ENCODE data around the gene NECAB3. TPM values are rescaled to one million over a fixed set of nuclear protein-coding genes. Genes with fewer than 3 reads are reported as not detected.
A peak's percentile ranks its signal among the peaks of the same experiment; 100 is the strongest.

Gene NECAB3
- total and polyA plus RNA-seq, 2 of the 13 experiments (the other 11 are each of a cell fraction or from before 2014, with no cell fraction given) = 61.5 to 65.5 TPM

GRCh38 chr20:33660035-33660684 lies 14.1 kb downstream of the NECAB3 start:
- POLR2A ChIA-PET = no interaction called here
- Histone ChIP-seq H3K27ac (ENCODE audit: extremely low read length, insufficient read depth, low read length) (no peak overlapping the region), H3K4me2 (ENCODE audit: low read depth, low read length) (no peak overlapping the region), H3K27me3 (ENCODE audit: control insufficient read depth in 1 of 2, insufficient read depth in 2 of 2, low read length in 2 of 2) (no peaks in the 10 kb centered on the region; a peak in 1 of 5 replicates), H3K36me3 (replicated peaks in 1 of 2; ENCODE audit: control insufficient read depth in 1 of 2, insufficient read depth in 2 of 2, low read length in 2 of 2) (peaks cover 40 to 47% of the 10 kb centered on the region in 2 experiments), H3K9ac (ENCODE audit: insufficient read depth, low read depth, low read length) (no peak overlapping the region), H3K79me2 (ENCODE audit: insufficient read depth, low read length) (peaks cover 8% of the 10 kb centered on the region), H3K9me3 (ENCODE audit: low read length) (no peaks in the 10 kb centered on the region), H3K4me3 (replicated peaks in 1 of 3; ENCODE audit: insufficient read depth in 1 of 3, low read depth in 2 of 3, low read length in 3 of 3) (no peak overlapping the region), H3K4me1 (ENCODE audit: insufficient read depth, low read length) (peaks cover 26% of the 10 kb centered on the region), H2AFZ (ENCODE audit: low read length) (no peak overlapping the region), H4K20me1 (ENCODE audit: insufficient read depth, low read length) (no peaks in the 10 kb centered on the region)
- no peak for ATAC-seq
- intact Hi-C loops (cut with micrococcal nuclease; ENCODE audit: unreplicated experiment) (loop anchor here (5.0 kb wide), 1 partner anchor 258 kb away; the partner anchor contains the start of gene CDK5RAP1), in situ Hi-C loops (cut with HindIII; ENCODE audit: extremely low pct_ligation_motif_present, low pct_unique_long_range_greater_than_20kb) (no loop called here)
- no peak for FAIRE-seq
- BruUV-seq (replicated peaks) = no TSS peak
- no peak for DNase-seq (ENCODE audit: low spot score)
- WGBS (ENCODE audit: low lambda C conversion rate) = over 99% methylated on average over 18 of the region's 21 CpGs
- TF ChIP-seq SRSF1 (optimal IDR thresholded peaks at IDR 0.05; ENCODE audit: low read depth, low read length) (no peak), USF2 (IDR thresholded peaks at IDR 0.05; ENCODE audit: low read depth, low read length) (no peak), USF2 (CRISPR knock-in tag; IDR thresholded peaks at IDR 0.05; ENCODE audit: borderline replicate concordance) (no peak), HNRNPL (IDR thresholded peaks at IDR 0.05; ENCODE audit: low read depth, low read length) (peak; percentile 63; the same call in 1 of the 2 replicates), KDM2A (CRISPR knock-in tag; IDR thresholded peaks at IDR 0.05; ENCODE audit: borderline replicate concordance, low read depth) (0 out of 2 replicates have a peak, but pooled peaks have one; percentile 18), ZNF552 (CRISPR knock-in tag; IDR thresholded peaks at IDR 0.05; ENCODE audit: borderline replicate concordance) (0 out of 2 replicates have a peak, but pooled peaks have one; percentile 22), POLR2AphosphoS5 (IDR thresholded peaks at IDR 0.05; ENCODE audit: low read depth, low read length) (0 out of 2 replicates have a peak, but pooled peaks have one; percentile 34), POLR2G (IDR thresholded peaks at IDR 0.05; ENCODE audit: low read depth, low read length) (peak; percentile 2; the same call in 1 of the 2 replicates), KAT2B (IDR thresholded peaks at IDR 0.05; ENCODE audit: borderline replicate concordance, low read depth, low read length) (0 out of 2 replicates have a peak, but pooled peaks have one; percentile 9)
- CTCF ChIA-PET (ENCODE audit: low intra/inter-chr PET ratio, low total read pairs) = no interaction called here
